GM19455 (cell line): ENCODE measurements around the gene GPR132.
"Not testable (repeated sequence)": the region's sequence is repeated elsewhere in the genome, so short reads cannot be mapped to it uniquely, and the experiment has no call there.

Experiments used
- ATAC-seq: cut with Tn5 transposase; IDR thresholded peaks from one replicate; pipeline ENCODE4 v1.9.1; 2021; ENCODE audit not compliant: unreplicated experiment

GPR132 gene

DNA sequence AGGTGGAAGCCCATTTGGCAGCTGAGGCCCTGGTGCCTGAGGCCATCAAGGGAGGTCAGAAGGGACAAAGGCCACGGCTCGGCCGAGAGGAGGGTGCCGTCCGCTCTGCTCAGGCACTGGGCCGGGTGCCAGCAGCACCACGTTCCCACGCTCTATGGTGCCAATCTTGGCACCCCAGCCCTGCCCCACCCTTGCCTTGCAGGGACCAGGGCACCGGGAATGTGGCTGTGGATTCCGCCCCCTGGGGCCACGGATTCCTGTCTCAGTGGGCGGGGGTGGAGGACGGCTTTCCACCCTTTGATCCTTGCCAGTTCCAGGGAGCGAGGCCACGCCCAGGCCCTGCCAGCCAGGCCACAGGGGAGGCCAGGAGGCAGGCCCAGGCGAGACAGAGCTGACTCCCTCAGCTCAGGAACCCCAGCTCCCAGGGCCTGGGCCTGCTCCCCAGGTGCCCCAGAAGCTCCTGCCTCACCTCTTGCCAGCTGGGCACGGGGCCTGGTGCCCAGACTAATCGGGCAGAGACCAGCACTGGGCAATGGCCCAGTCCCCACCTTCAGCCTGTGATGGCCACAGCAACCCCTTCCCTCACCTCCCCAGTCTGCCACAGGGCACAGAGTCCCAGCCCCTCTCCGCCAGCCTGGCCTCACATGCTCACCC lies 26.4 kb upstream of the GPR132 start:
- no peak for ATAC-seq

DNA sequence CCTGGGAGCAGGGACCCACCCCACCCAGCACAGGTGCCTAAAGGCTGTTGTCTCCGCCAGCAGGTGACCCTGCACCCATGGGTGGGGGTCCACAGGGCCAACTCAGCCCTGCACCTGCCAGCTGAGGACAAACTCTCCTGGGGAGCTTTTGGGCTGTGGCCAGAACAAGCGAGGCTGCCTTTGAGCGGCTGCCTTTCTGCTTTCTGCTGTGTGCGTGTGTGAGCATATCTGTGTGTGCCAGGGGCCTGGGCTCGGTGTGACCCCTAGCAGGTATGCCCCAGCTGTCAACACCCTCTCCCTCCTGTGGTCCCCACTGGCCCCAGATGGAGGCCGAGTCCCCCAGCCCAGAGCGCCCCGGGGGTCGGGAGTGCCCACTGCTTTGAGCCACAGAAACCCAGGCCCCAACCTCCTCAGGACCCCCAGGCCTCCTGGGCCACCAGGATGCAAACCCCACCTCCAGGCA lies 25.9 kb upstream of the GPR132 start:
- no peak for ATAC-seq

DNA sequence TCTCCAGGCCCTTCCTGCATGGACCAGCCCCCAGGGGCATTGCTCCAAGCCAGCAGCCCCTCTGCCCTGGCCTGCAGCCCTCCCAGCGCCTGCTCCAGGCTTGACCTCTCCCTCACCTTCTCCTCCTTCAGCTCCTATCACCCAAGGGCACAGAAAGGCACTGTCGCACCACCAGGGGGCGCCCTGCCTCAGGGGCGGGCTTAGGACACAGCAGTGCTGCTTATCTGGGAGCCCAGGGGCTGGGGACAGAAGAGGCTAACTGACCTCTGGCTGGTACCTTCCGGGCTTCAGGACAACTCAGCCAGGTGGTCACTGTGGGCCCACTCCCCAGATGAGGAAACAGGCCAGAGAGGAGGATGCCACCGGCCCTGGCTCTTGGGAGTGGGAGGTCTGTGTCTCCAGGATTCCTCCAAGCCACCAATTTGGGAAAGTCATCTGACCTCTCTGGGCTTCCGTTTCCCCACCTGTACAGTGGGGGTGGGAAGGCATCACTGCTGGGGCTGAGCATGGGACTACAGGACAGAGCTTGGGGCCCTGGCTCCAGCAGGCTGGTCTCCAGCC lies 25.3 kb upstream of the GPR132 start:
- ATAC-seq = no peak

DNA sequence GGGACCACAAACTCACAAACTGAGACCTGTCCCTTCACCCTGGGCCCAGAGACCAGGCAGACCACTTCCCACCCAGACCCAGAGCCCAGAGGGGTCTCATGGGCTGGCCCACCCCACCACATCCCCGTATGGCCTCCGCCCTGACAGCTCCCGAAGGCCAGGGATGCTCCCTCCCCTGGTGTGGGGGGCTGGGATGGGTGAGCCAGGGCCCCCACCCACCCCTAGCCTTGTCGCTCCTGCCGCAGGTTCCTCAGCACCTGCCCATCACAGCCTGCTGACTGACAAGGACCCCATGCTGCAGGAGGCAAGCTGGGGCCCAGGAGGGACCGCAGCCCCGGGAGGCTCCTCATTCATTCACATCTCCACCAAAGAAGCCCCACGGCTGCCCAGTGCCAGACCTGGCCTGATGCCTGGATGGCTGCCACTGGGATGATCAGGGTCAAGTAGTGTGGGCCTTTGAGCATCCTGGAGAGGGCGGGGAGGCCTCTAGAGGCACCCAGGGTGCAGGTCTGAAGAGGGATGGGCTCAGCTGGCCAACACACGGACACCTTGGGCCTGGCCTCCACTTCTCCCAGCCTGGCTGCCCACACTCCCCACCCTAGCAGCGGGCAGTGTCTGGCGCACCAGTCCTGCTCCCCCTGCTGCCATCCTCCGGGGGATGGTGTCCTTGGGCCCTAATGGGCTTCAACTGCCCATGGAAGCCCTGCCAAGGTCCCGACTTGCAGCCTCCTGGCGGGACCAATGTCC lies 24.7 kb upstream of the GPR132 start:
- no peak for ATAC-seq

DNA sequence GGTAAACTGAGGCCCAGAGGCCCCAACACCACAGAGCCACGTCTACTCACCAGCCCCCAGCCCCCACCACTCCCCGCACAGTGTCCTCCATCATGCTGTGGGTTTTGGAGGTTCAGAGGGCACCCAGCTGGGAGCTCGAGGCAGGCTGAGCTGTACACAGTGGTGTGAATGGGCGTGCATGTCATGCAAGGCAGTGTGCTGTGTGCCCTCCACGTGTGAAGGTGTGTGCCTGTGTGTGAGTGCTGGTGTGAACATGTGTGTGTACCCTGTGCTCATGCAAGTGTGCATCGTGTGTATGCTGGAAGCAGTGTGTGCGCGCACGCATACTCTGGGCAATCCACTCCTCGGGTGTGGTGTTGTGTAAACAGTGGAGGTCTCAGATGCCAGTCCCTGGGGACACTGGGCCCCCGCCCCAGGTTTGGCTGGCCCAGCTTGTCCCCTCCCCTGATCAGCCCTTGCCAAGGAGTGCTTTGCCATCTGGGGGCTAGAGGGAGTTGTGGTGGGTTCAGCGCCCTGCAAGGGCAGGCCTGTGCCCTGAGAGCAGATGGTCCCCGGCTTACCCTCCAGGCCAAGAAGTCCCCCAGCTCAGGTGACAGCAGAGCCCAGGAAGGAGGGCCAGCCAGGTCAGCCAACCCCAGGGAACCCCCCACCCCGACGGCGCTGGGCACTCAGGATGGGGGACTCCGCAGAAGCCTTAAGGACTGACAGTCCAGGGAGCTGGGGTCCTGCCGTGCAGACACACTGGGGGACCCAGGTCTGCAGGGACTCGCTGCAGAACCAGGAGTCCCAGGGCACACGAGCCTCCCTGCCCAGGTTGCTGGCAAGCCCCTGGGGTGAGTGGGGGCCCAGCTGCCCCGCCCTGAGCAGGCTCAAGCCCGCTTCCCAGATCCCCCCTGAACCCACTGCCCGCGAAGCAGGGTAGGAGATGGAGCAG lies 23.8 kb upstream of the GPR132 start:
- no peak for ATAC-seq

DNA sequence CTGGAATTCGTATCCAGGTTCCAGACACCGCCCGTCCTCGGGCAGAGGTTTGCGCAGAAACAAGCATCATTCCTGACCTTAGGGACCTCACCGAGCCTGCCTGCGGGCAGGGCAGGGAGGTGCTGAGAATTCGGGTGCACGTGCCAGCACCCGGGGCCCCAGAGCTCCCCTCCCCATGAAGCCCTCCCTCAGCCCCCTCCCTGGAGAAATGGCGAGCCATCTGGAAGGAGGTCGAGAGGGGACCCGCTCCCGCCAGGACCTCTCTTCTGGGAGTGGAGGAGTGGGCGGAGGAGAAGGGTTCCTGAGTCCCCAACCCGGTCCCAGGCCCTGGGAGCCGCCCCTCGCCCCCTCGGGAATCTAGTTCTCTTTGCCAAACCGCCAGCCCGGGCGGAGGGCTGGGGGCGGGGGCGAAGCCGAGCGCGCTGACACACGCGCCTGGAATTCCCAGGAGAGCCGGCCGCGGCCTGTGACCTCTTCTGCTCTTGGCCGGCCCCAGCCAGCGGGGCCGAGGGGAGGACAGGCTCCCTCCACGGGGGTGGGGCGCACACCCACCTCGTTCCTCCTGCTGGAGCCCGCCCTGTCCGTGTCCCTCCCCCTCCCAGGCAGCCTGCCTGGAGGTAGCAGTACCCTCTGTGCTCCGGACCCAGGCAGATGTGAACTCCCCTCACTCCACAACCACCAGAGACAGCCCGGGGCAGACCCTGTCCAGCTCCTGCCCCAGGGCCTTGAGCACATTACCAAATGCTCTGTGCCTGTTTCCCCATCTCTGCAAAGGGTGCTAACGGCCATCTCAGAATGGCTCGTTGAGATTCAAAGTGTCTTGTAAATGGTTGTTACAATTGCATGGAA lies 23.0 kb upstream of the GPR132 start:
- ATAC-seq = no peak

DNA sequence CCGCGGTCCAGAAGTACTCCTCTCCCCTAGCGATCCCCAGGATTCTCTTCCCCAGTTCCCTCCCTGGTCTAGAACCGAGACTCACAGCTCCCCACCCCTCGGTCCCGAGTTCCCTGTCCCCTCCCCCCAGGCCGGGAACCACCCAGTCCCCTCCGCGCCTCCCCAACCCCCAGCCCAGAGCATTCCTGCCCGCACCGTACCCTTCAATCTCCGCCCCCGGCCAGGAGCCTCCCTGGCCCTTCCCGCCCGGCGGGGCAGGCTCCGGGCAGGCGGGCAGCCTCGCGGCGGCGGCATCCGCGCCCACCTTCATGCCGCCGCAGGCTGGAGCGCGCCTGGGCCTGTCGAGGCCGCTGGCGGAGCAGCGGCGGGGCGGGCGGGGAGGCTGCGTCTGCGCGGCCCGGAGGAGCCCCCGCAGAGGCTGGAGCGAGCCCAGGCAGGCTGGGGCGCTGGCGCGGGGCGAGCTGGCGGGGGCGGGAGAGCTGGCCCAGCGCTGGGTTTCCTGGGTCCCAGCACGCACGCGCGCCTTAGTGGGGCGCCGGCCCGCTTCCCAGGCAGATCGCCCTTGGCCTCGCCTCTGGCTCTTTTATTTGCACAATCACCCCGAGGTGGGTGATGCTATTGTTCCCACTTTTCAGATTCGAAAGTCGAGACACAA lies 22.2 kb upstream of the GPR132 start:
- ATAC-seq = no peak

DNA sequence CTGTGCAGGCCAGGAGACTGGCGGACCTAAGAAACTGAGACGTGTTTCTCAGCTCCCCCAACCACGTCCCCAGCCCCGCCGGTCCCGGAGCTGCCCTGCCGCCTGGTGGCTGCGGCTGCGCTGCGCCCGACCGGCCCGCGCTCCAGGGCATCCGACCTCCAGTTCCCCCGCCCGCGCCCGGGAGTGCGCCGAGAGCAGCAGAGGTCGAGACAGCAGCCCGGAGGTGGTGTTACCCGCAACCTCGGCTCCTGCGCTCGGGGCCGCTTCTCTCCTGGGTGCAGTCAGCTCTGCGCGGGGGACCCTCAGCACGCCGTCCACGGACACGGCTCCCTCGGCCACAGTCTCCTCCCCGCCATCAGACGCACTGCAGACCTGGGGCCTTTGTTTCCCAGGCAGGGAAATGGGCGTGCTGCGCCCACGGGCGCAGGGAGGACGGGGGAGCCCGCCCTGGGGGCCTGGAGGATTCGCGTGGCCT lies 21.6 kb upstream of the GPR132 start:
- no peak for ATAC-seq

DNA sequence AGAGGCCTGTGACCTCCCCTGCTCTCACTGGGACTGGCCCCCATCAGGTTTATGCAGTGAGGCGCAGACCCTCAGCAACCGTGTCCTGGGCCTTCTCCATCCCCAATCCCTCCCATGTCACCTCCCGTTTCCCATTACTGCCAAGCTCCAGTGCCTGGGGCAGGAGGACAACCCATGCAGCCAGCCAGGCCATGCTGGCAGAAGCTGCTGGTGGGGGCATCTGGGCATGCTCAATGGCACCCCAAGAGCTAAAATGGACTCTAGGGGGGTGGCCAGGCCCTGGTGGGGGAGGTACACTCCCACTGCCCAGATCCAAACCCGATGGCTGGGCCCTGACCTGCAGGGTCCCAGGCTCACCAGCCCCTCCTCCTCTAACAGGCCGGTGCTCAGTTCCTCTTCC lies 20.5 kb upstream of the GPR132 start:
- no peak for ATAC-seq

DNA sequence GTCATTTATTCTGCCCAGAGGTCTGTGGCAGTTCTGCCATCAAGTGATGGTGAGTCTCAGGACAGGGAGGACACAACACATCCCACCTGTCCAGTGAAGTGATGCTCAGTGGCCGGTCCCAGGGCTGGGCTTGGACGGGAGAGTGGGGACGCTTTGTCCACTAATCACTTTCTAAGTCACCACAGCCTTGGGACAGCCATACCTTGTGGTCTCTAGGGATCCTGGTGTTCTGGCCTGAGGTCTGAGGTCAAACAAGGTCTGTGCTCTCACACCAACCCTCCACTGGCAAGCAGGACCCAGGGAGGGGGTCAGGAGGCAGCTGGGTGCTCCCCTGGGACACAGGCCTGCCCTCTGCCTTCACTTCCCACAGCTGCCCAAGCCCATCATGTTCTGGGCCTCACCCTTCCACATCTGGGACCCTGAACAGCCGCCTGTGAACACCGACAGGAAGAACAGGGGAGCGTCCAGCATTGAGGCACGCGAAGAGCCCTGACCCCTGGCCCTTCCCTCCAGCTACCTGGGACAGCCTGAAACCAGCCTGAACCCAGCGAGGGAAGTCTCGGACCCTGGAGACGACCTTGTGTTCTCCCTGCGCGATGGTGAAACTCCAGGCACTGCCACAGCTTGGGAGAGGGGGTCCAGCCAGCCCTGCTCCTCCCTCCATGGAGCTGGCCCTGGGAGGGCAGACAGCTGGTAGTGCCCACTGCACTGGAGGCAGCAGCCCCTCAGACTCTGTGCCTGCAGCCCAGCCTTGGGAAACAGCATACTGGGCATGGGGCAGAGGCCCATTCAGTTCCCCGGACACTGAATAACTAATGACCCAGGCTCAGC lies 19.7 kb upstream of the GPR132 start:
- ATAC-seq = no peak

DNA sequence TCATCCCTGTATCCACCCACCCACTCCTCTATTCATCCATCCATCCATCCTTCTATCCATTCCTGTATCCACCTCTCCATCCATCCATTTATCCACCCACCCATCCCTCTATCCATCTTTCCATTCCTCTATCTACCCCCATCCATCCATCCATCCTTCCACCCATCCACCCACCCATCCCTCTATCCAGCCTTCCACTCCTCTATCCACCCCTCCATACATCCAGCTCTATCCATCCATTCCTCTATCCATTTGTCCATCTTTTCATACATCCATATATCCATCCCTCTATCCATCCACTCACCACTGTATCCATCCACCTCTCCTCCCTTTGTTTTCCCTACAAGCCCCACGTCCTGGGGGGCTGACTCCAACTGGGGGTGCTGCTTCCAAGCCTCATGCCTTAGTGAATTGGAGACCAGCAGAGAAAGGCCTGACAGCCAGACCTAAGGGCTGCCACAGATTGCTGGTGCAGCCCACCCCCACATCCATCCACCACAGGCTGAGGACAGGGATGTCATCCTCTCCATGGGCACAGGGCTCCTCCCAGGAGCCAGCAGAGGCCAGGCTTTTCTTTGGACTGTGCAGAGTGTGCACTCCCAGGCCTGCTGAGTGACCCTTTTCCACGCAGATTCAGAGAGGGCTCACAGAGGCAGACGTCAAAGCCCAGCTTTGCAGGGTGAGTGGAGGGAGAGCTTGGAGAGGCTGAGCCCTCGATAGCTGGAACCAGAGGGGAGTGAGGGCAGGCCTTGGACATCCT lies 18.9 kb upstream of the GPR132 start:
- ATAC-seq = no peak

DNA sequence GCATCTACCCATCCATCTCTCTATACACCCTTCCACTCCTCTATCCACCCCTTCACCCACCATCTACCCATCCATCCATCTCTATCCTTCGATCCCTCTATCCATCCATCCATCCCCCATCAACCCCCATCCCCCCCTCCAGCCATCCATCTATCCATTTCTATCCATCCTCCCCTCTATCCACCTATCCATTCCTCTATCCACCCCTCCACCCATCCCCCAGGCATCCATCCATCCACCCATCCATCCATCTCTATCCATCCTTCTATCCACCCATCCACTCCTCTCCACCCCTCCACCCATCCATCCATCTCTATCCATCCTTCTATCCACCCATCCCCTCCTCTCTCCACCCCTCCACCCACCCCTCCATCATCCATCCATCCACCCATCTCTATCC lies 17.5 kb upstream of the GPR132 start:
- ATAC-seq = no peak

DNA sequence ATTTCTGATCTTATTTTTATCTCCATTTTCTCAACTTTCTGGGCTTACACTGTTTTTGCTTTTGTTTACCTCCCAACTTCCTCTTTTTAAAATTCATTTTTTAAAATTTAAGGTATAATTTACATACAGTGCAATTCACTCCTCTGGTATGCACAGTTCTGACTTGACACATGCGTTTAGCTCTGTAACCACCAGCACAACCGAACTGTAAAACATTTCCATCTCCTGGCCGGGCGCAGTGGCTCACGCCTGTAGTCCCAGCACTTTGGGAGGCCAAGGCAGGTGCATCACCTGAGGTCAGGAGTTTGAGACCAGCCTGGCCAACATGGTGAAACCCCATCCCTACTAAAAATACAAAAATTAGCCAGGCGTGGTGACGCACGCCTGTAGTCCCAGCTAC lies 16.2 kb upstream of the GPR132 start:
- ATAC-seq = not testable (repeated sequence)

DNA sequence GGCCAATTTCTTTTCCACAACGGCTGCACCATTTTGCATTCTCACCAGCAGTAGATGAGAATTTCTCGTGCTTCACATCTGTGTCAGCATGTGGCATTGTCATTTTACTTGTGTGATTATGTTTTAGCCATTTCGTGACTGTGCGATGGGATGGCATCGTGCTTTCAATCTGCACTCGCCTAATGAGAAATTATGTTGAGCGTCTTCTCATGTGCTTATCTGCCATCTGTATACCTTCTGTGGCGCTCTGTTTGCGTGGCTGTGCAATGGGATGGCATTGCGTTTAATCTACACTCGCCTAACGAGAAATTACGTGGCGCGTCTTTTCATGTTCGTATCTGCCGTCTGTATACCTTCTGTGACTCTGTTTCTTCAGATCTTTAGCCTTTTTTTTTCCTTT lies 14.9 kb upstream of the GPR132 start:
- ATAC-seq = no peak

DNA sequence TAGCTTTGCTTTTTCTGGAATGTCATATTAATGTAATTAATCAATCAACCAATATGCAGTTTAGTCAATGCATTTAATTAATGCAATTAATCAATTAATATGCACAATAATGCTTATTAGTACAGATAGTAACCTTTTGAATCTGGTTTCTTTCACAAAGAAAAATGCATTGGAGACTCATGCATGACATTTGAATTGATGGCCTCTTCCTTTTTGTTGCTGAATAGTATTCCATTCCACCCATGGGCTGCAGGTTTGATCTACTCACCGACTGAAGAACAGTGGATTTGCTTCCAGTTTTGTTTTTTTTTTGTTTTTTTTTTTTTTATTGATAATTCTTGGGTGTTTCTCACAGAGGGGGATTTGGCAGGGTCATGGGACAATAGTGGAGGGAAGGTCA lies 13.1 kb upstream of the GPR132 start:
- ATAC-seq = no peak

DNA sequence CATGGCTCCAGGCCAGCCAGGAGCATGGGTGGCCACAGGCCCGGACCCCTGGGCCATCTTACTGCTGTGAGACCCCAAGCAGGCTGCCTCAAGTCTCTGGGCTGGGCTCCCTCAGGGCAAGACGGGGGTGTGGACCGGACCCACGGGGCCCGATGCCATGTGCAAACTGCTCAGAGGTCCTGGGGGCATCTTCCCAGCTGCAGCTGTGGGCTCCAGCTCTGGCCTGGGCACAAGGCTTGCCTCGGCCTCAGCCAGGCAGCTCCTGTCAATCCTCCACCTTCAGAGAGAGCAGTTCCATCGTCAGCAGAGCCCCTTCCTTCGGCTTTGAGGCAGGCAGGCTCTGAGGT lies 12.4 kb upstream of the GPR132 start:
- ATAC-seq = no peak

DNA sequence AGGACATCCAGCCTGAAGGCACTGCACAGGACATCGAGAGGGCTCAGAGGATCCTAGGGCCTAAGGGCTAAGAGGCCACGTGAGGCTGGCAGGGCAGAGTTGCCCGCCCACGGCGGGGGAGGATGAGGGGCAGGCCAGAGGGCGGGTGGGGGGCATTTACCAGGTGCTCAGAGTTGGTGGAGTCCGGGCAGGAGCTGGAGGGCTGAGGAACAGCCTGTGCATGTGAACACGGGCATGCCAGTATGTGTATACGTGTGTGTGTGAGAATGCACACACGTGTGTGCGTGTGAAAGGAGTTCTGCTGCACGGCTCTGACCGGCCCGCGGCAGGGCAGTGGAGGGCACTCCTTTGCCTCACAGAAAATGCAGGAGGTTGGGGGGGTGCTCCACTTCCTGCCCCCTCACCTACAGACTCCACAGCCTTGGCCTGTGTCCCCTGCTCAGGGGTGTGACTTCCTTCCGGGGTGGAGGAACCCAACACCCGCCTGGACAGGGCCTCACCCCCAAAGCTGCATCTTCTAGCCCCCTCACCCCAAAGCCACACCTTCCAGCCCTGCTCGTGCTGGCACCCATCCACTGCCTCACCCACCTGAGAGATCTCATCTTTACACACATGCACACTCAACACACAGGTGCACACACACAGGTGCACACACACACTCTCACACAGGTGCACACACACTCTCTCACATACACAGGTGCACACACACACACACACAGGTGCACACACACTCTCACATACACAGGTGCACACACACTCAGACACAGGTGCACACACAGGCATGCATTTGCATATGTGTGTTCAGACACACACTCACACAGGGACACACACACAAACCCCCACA lies 11.8 kb upstream of the GPR132 start:
- no peak for ATAC-seq
